HCEC 1CT (cell line): ENCODE results near the gene GOLM1.

Source experiments
- DNase-seq: peaks from one replicate; pipeline ENCODE4 v3.0.0-alpha.2; 2017

GOLM1 gene

DNA sequence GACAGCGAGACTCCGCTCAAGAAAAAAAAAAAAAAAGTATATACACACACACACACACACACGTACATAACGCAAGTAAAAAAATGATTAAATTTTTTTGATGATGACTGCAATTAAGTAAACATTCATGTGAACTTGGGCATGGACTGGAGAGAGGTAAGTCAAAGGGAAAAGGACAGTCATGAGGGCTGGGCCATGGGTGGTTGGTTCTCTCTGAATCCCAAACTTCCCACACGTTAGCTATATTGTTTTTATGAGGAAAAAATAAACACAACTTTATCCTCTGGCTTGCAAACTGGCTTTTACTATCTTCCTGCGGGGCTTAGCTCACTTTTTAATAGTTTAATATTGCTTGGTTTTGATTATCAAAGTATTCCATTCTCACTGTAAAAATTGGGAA, 53.7 kb downstream of the GOLM1 start:
- DNase-seq: no peak

DNA sequence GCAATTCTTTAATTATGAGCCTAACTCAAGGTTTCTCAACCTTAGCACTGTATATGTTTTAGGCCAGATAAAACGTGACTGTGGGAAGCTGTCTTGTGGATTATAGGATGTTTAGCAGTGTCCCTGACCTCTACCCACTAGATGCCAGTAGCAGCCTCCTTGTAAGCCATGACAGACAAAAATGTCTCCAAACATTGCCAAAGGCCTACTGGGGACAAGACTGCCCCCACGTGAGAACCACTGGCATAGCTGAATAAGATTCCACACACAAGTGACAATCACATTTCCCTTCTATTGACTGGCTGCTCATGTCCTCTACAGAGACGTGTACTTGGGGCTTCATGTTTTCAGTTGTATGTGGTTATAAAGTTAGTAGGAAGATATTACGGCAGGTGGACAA, 55.4 kb downstream of the GOLM1 start:
- DNase-seq: no peak

DNA sequence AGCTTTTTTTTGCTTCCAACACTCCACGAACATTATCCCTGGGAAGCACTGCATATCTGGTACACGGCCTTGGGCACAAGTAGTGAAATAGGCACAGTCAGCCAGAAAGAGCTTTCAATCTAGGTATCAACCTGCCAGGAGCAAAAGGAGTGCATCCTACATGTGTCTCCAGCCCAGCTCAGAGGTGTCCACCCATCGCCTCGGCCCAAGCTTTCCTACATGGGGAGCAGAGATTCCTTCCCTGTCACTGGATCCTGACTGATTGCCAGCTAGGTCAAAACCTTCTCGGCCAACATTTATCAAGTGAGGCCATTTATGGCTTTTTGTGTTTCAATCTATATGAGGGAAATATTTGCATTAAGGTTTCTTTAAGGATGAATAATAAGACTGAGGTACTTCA, 55.8 kb downstream of the GOLM1 start:
- DNase-seq: no peak

DNA sequence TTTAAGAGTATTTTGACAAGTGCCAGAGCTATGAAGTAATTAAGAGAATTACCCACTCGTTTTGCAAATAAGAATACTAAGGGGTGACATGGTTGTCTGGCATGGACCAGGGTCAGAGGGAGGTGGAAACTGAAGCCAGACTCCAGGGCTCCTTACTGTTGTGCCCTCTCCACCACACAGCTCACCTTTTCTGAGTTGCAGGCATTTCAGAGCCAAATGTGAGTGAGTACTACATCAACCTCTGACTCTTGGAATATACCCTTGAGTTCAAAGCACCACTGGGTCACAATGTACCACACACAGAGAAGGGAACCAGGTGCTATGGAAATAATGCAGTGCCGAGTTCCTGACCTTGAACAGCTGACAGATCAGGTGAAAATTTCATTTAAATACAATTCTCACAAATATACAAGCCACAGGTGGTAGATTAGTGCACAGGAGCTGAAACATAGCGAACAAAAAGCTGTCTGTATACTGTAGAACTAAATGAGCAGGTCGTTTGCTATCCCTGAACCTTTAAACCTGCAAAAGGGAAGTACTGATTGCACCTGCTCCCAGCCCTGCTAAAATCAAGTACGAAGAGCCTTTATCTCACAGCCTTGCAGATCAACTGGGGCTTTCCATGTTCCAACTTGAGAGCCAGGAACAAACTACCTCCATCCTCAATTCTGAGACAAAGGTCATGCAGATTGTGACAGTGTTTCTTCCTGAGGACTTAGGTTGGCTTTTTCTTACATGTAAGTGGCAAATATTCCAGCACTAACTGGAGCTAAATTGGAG, 57.0 kb downstream of the GOLM1 start:
- DNase-seq: no peak

DNA sequence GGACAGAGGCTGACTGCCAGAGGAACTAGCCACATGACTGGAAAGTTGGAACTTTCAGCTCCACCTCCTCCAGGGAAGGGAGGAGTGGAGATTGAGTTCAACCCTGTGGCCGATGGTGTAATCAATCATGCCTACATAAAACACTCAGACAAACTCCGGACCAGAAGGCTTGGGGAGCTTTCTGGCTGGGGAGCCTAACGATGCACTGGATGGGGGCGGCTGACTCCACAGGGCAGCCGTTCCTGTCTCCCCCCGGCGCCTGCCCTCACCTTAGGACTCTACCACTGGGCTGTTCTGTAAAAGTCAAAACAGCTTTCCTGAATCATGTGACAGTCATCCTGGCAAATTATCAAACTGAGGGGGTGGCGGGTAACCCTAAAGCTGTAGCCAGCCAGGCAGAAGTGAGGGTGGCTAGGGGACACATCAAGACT, 58.0 kb downstream of the GOLM1 start:
- DNase-seq: peak; percentile 49

DNA sequence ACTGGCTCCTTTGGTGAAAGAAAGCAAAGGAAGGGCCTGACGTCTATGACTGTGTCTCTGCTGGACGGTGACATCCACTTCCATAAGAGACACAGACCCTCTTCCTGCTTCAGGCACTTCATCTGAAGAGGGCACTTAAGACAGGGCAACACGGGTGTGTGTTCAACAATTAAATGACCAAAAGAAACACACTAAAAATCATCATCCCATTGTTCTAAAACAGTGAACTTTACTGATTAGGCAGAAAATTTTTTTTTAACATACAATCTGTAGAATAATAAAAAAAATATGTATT, 58.5 kb downstream of the GOLM1 start:
- DNase-seq: no peak

DNA sequence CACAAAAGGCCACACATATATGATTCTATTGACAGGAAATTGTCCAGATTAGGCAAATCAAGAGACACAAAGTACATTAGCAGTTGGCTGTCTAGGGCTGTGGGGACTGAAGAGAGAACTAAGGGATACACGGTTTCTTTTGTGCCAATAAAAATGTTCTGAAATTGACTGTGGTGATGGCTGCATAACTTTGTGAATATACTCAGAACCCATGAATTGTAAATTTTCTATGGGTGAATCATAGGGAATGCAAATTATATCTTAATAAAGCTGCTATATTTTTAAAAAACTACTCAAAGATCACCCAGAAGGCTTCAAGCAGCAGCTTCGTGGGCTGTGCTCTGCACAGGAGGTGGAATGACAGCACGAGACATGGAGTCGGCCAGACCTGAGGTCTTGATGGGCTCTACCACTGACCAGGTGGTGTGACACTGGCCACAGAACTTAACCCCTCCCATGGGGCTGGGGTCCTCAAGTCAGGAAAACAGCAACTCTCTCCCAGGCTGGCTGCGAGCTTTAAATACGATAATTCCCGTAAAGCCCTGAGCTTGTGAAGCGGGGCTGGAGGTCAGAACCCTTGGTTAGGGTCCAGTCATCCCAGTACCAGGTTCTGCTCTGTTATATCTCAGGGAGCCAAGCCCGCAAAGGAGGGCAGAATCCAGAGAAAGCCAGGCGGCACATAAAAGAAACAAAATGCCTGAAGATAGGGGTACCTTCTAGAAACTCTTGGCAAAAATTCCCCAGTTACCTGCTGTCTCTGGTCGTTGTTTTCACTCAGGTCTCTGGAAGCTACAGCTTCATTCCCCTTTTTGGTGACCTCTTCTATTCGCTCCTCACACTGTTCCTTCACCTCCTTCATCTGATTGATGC, 59.1 kb downstream of the GOLM1 start:
- peak; percentile 25 for DNase-seq

DNA sequence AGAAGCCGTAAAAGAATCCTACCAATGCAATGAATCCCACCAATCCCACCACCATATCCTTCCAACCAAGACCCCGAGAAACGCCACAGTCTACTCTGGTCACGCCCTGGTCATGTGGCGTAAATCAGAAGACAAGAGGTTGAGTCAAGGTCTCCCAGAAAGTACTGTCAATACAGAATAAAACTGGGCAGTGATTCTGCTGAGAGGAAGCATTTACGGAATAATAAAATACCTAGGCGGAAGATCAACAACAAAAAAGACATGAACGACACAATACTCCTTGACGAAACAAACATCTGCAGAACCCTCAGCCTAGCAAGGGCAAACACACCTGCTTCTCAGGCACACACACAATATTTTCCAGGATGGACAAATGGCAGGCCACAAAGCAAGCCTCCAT, 62.8 kb downstream of the GOLM1 start:
- no peak for DNase-seq

DNA sequence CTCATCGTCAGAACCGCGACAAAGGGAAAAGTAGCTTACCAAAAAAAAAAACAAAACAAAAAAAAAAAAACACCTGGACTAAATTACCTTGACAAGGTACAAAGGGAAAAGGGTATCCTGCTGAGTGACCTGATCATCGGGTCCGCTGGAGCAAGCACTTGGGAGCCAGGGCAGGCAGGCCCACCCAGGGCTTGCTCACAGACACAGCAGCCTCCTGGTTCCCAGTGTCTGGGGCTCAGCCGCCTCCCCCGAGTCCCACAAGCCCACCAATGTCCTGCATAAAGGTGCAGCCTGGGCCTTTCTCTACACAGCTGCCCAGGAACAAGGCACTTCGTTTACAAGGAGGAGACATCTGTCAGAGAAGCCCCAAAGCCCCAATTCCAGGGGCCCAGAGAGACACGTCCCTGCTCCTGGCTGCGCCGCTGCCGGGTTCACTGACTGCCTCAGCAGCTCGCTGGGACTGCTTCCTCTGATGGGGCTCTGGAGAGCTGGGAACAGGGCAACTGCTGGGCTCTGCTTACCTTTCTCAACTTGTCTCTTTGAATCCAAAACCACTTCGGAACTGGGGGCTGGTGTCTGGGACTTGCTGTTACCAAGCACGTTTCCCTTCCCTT, 63.4 kb downstream of the GOLM1 start:
- DNase-seq: no peak

DNA sequence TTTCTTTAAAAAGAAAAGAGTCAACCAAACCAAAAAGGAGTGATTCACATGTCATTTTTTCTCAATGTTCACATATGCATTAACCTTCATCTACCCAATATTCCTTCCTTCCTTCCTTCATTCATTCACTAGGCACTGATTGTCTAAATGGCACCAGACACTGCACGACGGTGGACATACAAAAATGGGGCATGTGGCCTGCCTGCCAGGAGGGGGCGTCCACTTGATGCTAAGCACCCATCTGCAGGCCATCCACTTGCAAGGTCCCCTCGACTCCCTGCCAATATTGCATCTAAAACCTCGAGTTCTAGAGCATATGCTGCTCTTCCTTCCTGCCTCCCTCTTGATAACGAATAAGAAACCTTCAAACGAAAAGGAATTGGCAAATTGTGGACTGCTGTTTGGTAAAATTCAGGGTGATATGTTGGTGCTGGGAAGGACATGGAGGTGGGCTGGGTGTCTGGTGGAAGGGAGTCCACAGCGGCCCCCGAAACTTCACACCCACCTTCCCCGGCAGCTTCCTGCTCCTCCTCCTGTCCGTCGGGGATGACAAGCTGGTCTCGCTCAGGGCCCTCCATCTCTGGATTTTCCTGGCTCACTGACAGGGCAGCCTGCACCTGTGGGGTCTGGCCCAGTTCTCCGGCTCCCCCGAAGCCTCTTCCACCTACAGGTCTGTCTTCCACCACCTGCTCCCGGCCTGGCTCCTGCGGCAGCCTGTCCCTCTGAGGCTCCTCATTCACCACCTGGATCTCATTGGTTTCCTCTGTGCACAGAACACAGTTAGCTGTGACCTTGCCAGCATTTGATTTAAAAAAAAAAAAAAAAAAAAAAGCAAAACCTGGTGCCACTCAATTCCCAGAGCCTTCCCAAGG, 64.3 kb downstream of the GOLM1 start:
- DNase-seq: peak; percentile 52

DNA sequence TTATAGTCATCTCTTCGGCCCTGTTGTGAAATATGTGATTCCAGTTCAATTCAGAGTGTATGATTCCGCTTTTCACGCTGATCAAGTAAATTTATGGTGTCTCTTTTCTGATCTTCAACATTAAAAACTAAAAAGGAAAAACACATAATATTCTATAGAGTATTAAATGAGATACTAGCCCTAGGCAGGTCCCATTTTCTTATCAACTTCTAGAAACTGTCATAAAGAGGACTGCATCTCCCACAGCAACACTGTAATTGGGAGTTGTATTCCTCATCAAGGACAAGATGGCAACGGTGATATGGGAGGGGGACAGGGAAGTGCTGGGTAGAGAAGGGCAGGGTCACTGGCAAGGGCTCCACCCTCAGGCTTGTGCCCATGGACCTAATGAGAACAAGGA, 71.6 kb downstream of the GOLM1 start:
- no peak for DNase-seq

DNA sequence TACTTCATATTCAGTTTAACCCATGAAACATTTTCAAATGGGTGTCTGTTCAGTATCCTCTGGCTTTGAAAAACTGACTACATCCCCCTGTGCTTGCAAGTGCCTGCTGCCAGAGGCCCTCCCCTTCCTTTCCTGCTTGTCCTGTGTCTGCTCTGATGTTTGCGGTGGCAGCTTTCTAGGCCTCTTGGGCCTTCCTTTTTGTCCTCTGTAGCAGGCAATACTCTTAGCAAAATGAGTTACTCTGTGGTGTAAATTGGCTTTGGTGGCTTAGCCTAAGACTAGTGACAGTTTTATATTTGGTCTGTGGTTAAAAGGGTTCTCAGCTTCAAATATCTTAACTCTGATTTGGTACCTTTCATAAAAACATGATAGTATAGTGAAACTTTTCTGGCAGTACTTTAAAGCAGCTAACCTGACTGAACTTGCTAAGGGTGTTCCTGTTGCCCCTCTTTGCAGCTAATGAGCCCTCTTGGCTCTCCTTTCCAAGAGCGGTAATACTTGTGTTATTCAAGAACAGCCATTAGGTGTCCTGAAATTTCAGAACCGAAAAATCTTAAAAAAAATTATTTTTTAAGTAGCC, 76.6 kb downstream of the GOLM1 start:
- no peak for DNase-seq

DNA sequence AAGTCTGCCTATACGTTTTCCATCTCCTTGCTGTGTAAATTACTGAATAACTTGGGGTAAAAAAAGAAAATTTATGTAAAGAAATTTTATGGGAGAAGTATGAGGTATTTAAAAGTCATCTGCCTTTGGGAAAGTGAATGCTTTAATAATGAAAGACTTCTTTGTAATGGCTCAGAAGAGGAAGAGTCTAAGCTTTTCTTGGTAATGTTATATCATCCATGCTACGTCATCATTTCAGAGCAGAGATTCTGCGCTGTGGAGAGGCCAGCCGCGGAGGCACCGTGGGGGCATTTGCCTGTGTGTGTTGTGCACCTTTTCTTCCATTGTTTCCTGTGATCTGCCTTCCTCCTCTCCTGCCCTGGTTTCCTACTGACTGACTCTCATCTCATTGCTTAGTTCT, 78.2 kb downstream of the GOLM1 start:
- no peak for DNase-seq

DNA sequence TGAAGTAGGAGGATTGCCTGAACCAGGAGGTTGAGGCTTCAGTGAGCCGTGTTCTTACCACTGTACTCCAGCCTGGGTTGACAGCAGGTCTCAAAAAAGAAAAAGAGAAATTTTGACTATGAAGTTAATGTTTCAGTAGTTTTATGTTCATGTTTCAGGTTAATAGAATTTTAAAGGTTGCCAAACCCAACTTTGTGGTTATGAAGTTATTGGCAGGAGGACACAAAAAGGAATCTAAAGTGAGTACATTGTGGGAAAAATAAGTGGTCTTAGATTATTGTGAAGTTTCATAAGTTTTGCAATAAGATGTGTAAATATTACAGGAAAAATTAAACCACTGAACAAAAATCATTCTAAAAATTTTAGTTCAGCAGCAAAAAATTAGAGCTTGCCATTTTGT, 78.6 kb downstream of the GOLM1 start:
- no peak for DNase-seq

DNA sequence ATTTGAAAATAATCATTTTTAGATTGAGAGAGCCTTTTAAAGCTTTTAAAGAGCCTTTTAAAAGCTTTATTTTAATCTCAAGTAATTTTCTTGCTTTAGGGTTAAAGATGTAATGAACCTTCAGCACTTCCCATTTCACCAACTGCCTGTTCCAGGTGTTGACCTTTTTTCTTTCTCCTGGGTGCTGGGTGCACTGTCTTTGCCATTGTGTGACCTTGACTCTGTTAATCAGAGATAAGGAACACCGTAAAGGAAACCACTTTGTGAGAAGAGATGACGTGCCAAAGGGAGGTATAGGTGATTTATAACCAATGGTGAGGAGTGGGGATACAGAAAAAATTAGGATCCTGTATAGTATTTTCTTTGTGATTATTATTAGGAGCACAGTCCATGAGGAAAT, 90.2 kb downstream of the GOLM1 start:
- DNase-seq: no peak

DNA sequence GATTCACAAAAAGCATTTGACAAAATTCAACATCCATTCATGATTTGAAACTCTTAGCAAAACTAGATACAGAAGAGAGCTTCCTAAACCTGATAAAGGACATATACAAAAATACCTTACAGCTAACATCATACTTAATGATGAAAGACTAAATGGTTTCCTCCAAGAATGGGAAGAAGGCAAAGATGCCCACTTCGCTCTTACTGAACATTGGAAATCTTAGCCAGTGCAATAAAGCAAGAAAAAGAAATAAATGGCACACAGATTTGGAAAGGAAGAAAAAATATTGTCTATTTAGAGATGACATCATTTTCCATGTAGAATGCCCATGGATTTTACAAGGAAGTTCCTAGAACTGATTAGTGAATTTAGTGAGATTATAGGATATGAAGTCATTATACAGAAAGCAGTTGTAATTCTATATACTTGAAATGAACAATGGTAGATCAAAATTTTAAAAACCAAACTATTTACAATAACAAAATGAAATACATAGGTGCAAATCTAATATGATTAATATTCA, 94.0 kb downstream of the GOLM1 start:
- DNase-seq: no peak

DNA sequence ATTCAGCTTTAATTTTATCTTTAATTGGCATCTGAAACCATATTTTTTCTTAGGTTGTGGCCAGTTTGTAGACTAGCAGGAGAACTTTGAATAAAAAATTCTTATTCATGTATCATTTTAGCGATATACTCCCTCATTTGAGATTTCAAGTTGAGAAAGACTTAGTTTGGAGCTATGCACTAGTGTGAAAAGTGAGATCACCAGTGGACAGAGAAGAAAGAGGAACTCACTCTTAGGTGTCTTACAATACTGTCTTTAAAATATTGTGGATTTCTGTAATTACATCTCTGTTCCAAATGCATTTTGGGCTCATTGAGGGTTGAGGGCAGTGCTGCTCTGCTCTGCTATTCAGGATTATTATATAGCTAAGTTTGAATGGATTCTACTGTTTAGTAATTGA, 103.8 kb downstream of the GOLM1 start:
- DNase-seq: no peak

DNA sequence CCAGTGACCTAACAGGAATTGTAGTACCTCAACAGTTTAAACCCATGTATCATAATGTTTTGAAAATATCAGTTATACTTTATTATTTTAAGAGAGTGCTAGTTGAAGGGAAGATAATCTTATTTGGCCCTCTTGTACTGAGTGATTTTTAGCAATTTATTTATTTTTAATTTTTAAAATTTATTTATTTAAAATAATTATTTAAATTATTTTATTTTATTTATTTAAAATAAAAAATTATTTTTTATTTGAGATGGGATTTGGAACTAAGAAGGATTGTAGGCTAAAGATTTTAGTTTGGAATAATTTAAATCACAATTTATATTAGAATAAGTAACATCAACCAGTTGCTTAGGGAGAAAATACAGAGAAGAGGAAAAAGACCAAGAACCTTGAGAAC, 104.3 kb downstream of the GOLM1 start:
- DNase-seq: no peak

DNA sequence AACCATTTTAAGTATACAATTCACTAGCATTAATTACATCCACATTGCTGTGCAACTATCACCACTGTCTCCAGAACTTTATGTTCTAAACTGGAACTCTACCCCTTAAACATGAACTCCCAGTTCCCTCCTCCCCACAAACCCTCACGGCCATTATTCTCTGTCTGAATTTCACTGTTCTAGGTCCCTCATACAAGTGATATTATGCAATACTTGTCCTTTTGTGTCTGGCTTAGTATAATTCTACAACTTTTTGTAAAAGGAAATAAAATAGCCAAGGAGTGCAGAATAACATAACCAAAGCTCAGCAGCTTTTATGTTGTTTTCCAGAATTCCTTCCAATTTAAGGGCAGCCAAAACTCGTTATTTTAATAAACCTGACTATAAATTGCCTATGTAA, 105.2 kb downstream of the GOLM1 start:
- no peak for DNase-seq

DNA sequence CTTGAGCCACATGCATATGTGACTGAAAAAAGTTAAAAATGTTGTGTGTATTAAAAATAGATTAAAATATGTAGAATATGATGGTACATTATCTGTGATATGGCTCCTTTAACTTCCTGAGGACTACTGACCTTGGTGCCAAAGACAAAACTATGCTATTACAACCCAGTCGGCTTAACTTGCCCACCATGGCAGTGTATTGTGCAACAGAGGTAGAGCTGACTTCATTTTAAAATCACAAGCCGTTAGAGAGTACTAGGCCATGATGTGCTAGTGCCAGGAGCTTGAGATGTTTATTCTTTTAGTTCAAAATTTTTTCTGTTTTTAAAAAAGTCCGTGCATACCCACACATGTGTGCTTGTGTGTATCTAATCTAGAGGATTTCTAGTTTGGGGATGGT, 112.1 kb downstream of the GOLM1 start:
- DNase-seq: no peak

DNA sequence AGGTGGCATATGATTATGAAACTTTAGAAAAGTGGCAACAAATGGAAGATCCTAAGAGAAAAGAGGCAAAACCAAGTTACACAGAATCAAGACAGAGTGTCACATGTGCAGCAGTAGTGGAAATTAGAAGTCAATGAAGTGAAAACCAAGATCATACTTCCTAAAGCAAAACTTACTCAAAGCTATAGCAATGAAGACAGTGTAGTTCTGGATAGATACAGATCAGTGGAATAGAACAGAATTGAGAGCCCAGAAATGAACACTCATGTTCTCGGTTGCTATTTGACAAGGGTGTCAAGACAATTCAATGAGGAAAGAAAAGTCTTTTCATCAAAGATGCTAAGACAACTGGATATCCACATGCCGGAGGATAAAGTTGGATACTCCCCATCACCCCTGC, 114.9 kb downstream of the GOLM1 start:
- DNase-seq: no peak

DNA sequence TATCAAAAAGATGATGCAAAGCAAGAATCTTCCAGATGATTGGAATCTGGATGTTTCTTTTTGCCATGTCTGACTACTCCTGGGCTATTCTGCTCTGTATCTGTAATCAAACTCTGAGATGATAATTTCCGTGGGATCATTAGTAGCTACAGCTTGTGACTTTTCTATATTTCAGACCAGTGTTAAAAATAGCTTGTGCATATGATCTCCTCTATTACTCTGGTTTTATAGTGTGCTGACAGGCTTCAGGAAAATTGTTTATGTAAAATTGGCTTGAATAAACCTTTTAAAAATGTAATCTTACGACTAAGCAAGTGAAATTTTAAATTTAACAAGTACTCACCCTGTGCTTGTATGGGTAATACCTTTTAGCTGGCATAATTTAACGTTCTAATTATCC, 118.0 kb downstream of the GOLM1 start:
- DNase-seq: no peak

DNA sequence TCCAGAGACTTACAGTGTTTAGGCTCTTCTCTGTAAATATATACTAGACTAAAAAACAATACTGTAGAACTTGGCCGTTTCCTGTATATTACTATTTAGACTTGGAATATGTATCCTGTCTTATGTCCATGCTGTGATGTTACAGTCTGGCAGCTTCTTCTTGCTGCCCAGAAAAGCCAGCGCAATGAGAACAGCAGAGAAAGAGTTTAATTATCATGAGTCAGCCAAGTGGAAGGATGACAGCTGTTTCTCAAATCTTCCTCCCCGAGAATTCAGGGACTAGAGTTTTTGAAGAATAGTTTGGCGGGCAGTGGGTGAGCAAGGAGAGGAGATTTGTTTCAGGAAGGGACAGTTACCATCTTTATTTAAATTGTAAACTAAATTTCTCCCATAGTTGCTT, 120.9 kb downstream of the GOLM1 start:
- peak; percentile 17 for DNase-seq
